Neuronal stem cell (in vitro differentiated cells): ENCODE measurements around the gene SLC25A11.

Source experiments
- DNase-seq: peaks from one replicate; pipeline ENCODE4 v3.0.0-alpha.2; 2013; ENCODE audit warnings: low spot score
- H2AFZ ChIP-seq: one replicate; pipeline ENCODE4 v1.6.1; 2013; ENCODE audit warnings: mild to moderate bottlenecking, low read length, inconsistent platforms
- H2AK5ac ChIP-seq: 2 replicates; pipeline ENCODE4 v1.6.1; 2013; ENCODE audit warnings: low read depth, mild to moderate bottlenecking, inconsistent platforms, low read length, moderate library complexity, mixed read lengths
- H2BK120ac ChIP-seq: 2 replicates; pipeline ENCODE4 v1.6.1; 2013; ENCODE audit warnings: low read depth, mild to moderate bottlenecking, inconsistent platforms, low read length, moderate library complexity, mixed read lengths
- H2BK12ac ChIP-seq: one replicate; pipeline ENCODE4 v1.6.1; 2013; ENCODE audit warnings: low read length, inconsistent platforms
- H2BK15ac ChIP-seq: 2 replicates; pipeline ENCODE4 v1.6.1; 2013; ENCODE audit warnings: mild to moderate bottlenecking, low read length, inconsistent platforms, mixed read lengths
- H2BK5ac ChIP-seq: one replicate; pipeline ENCODE4 v1.6.1; 2013; ENCODE audit warnings: inconsistent platforms, mild to moderate bottlenecking, low read length, moderate library complexity
- H3K14ac ChIP-seq: one replicate; pipeline ENCODE4 v1.6.1; 2013; ENCODE audit warnings: low read length, inconsistent platforms
- H3K18ac ChIP-seq: 2 replicates; pipeline ENCODE4 v1.6.1; 2013; ENCODE audit warnings: low read length, inconsistent platforms
- H3K23ac ChIP-seq: 2 replicates; pipeline ENCODE4 v1.6.1; 2013; ENCODE audit warnings: low read depth, mild to moderate bottlenecking, mixed read lengths, low read length, inconsistent platforms; ENCODE audit not compliant: poor library complexity
- H3K27ac ChIP-seq: replicated peaks from 3 replicates; pipeline ENCODE4 v1.5.1; 2013; ENCODE audit warnings: low read length, inconsistent platforms
- H3K27me3 ChIP-seq, 3 experiments: 2 replicates each; pipeline ENCODE4 v1.6.1; 2013; ENCODE audit warnings: low read length in 3 of 3, mild to moderate bottlenecking in 2 of 3, inconsistent platforms in 1 of 3, low read depth in 1 of 3, mixed read lengths in 1 of 3, moderate library complexity in 1 of 3; ENCODE audit not compliant: control insufficient read depth in 3 of 3, insufficient read depth in 3 of 3
- H3K36me3 ChIP-seq, 2 donors: replicated peaks in 1 of 2; 2 replicates each; pipeline ENCODE4 v1.6.1; 2013; ENCODE audit warnings: low read length in 2 of 2; ENCODE audit not compliant: control insufficient read depth in 2 of 2, insufficient read depth in 2 of 2
- H3K4ac ChIP-seq: 2 replicates; pipeline ENCODE4 v1.6.1; 2013; ENCODE audit warnings: inconsistent platforms, mild to moderate bottlenecking, low read length, moderate library complexity
- H3K4me1 ChIP-seq, 2 donors: 1 replicate in 1 of 2; 2 replicates in 1 of 2; pipeline ENCODE4 v1.6.1; 2013; ENCODE audit warnings: low read length in 2 of 2, low read depth in 1 of 2; ENCODE audit not compliant: control insufficient read depth in 2 of 2, insufficient read depth in 1 of 2
- H3K4me2 ChIP-seq: one replicate; pipeline ENCODE4 v1.6.1; 2013; ENCODE audit warnings: mild to moderate bottlenecking, low read length, inconsistent platforms; ENCODE audit not compliant: insufficient read depth, poor library complexity, severe bottlenecking
- H3K4me3 ChIP-seq, 2 donors: 2 replicates each; pipeline ENCODE4 v1.5.1; 2013; ENCODE audit warnings: low read length in 2 of 2, mild to moderate bottlenecking in 2 of 2, inconsistent platforms in 1 of 2, moderate library complexity in 1 of 2
- H3K79me1 ChIP-seq: one replicate; pipeline ENCODE4 v1.6.1; 2013; ENCODE audit warnings: low read depth, mild to moderate bottlenecking, inconsistent platforms, low read length, moderate library complexity
- H3K9ac ChIP-seq: one replicate; pipeline ENCODE4 v1.6.1; 2013; ENCODE audit warnings: mild to moderate bottlenecking, low read depth, low read length, inconsistent platforms; ENCODE audit not compliant: poor library complexity
- H3K9me3 ChIP-seq, 2 donors: replicated peaks in 1 of 2; 2 replicates each; pipeline versions ENCODE3 to v1.6.1; 2013; ENCODE audit warnings: low read length in 2 of 2, mild to moderate bottlenecking in 2 of 2, inconsistent platforms in 1 of 2, low read depth in 1 of 2, mixed read lengths in 1 of 2, moderate library complexity in 1 of 2; ENCODE audit not compliant: control insufficient read depth in 2 of 2, insufficient read depth in 1 of 2
- H4K8ac ChIP-seq: one replicate; pipeline ENCODE4 v1.6.1; 2013; ENCODE audit warnings: low read depth, mild to moderate bottlenecking, inconsistent platforms, low read length, moderate library complexity
- H4K91ac ChIP-seq: one replicate; pipeline ENCODE4 v1.6.1; 2013; ENCODE audit warnings: low read length, low read depth, mild to moderate bottlenecking, inconsistent platforms; ENCODE audit not compliant: poor library complexity
- WGBS, 2 donors: extraction: QIAGEN DNeasy Blood & Tissue Kit; methylation state at CpG; one replicate each; pipeline ENCODE4 v1.1.7; 2013; ENCODE audit warnings: missing lambda C conversion rate in 2 of 2, mixed read lengths in 1 of 2; ENCODE audit not compliant: insufficient read length in 2 of 2, insufficient replicate concordance in 1 of 2; ENCODE audit errors: extremely low coverage in 2 of 2; 5-methylcytosine and 5-hydroxymethylcytosine counted together

SLC25A11 gene

DNA sequence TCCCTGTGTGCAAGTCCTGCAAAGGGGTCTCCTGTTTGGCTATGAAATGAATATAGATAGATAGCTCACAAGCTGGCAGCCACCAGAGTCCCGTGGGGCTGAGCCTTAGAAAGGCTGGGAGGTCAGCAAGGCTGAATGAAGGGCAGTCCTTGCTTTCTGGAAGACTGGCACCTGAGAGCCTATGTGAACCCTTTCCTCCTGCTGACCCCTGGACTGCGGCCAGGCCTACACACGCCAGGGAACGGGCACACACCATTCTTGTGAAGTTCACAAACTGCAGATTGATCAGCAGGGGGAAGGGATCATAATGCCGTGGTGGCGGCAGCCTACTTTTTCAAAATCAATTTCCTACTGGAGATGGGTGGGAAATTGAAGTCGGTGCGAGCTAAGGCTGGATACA, 41.5 kb downstream of the SLC25A11 start:
- Histone ChIP-seq H3K18ac (no peak overlapping the region), H3K27ac (no peak overlapping the region), H3K4me3 (no peak overlapping the region), H2BK5ac (no peak overlapping the region), H3K36me3 (peaks cover 30 to 62% of the 10 kb centered on the region in 2 donors), H3K9ac (no peak overlapping the region), H3K14ac (no peak overlapping the region), H2BK120ac (peak overlapping the region; percentile 47), H4K91ac (no peak overlapping the region), H3K9me3 (no peaks in the 10 kb centered on the region), H2BK15ac (no peak overlapping the region), H3K23ac (no peak overlapping the region), H2AK5ac (no peak overlapping the region), H3K4me2 (no peak overlapping the region), H3K27me3 (peaks cover 0 to 3% (median 0%) of the 10 kb centered on the region in 3 experiments), H3K4me1 (peaks cover 0 to 1% of the 10 kb centered on the region in 2 donors), H2BK12ac (no peak overlapping the region), H3K4ac (no peak overlapping the region), H4K8ac (no peak overlapping the region), H3K79me1 (peaks cover 4% of the 10 kb centered on the region), H2AFZ (no peak overlapping the region)
- no peak for DNase-seq
- WGBS, 2 donors, result no CpG with 5 or more reads among the region's 8 CpGs

DNA sequence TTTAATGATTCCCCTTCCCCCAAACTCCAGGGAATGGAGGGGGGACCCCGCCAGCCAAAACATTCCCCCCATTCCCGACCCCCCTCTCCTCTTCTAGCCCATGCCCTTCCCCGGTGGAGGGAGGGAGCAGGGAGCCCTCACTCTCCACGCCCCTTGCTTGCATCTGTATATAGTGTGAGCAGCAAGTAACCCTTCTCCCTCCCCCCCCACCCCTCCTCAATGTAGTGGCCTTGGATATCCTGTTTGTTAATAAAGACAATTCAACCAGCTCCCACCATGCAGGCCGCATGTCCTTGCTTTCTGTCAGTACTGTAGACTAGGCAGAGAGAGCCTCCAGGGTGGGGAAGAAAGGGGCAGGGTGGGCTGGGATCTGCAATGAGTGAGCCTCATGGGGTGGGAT, 42.1 kb downstream of the SLC25A11 start:
- Histone ChIP-seq H2AK5ac (no peak overlapping the region), H2AFZ (no peak overlapping the region), H3K36me3 (peaks cover 35 to 67% of the 10 kb centered on the region in 2 donors), H3K27me3 (peaks cover 0 to 3% (median 0%) of the 10 kb centered on the region in 3 experiments), H4K91ac (no peak overlapping the region), H3K79me1 (peaks cover 4% of the 10 kb centered on the region), H3K4me2 (no peak overlapping the region), H3K4ac (no peak overlapping the region), H2BK5ac (no peak overlapping the region), H3K14ac (no peak overlapping the region), H2BK15ac (no peak overlapping the region), H3K9ac (no peak overlapping the region), H2BK120ac (no peak overlapping the region), H4K8ac (peak overlapping the region; percentile 43), H2BK12ac (no peak overlapping the region), H3K27ac (no peak overlapping the region), H3K4me3 (no peak overlapping the region), H3K23ac (no peak overlapping the region), H3K9me3 (no peaks in the 10 kb centered on the region), H3K18ac (no peak overlapping the region), H3K4me1 (no peaks in the 10 kb centered on the region)
- no peak for DNase-seq
- WGBS, 2 donors, result no CpG with 5 or more reads among the region's 5 CpGs

DNA sequence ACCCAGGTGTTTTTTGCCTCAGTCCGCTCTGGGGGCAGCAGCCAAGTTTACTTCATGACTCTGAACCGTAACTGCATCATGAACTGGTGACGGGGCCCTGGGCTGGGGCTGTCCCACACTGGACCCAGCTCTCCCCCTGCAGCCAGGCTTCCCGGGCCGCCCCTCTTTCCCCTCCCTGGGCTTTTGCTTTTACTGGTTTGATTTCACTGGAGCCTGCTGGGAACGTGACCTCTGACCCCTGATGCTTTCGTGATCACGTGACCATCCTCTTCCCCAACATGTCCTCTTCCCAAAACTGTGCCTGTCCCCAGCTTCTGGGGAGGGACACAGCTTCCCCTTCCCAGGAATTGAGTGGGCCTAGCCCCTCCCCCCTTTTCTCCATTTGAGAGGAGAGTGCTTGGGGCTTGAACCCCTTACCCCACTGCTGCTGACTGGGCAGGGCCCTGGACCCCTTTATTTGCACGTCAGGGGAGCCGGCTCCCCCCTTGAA, 42.6 kb downstream of the SLC25A11 start:
- H2BK120ac ChIP-seq, result no peak overlapping the region
- H3K9me3 ChIP-seq, result no peaks in the 10 kb centered on the region
- no peak overlapping the region for H3K18ac ChIP-seq
- H3K4ac ChIP-seq, result no peak overlapping the region
- H3K27me3 ChIP-seq, result peaks cover 0 to 3% (median 0%) of the 10 kb centered on the region in 3 experiments
- no peak for DNase-seq
- H2AK5ac ChIP-seq, result no peak overlapping the region
- peaks cover 36 to 72% of the 10 kb centered on the region in 2 donors for H3K36me3 ChIP-seq
- H2AFZ ChIP-seq, result no peak overlapping the region
- no peaks in the 10 kb centered on the region for H3K4me1 ChIP-seq
- H2BK15ac ChIP-seq, result no peak overlapping the region
- H2BK12ac ChIP-seq, result no peak overlapping the region
- no peak overlapping the region for H2BK5ac ChIP-seq
- peaks cover 6% of the 10 kb centered on the region for H3K79me1 ChIP-seq
- H3K9ac ChIP-seq, result no peak overlapping the region
- no peak overlapping the region for H3K14ac ChIP-seq
- no peak overlapping the region for H4K8ac ChIP-seq
- no peak overlapping the region for H3K4me2 ChIP-seq
- no peak overlapping the region for H3K4me3 ChIP-seq
- no peak overlapping the region for H4K91ac ChIP-seq
- no peak overlapping the region for H3K23ac ChIP-seq
- H3K27ac ChIP-seq, result no peak overlapping the region
- no CpG with 5 or more reads among the region's 10 CpGs for WGBS, 2 donors

DNA sequence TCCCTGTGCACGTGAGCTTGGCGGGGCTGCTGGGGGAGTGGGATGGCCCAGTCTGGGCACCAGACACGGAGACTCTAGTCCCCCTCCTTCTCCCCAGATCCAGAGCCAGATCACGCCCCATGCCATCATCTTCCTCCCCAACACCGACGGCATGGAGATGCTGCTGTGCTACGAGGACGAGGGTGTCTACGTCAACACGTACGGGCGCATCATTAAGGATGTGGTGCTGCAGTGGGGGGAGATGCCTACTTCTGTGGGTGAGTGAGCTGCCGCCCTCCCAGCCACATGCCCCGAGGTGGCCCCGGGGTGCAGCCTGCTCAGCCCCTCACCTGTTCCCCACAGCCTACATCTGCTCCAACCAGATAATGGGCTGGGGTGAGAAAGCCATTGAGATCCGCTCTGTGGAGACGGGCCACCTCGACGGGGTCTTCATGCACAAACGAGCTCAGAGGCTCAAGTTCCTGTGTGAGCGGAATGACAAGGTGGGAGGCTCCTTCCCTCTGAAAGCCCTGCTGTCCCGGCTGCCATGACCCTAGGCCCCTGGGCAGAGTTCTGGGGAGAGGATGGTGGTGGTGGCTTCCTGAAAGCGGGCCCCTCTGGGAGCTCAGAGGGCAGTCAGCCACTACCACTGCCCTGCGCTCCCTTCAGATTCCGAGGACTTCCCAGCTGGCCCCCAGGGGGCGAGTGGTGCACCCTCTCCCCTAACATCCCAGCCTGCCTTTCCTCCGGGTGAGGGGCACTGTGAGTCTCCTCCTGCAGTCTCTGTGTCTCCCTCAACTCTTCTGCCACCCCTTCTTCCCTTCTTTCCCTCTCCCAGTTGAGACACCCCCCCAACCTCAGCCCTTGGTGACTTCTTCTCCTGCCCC, 43.3 kb downstream of the SLC25A11 start:
- Histone ChIP-seq H3K4me2 (no peak overlapping the region), H3K4me1 (no peaks in the 10 kb centered on the region), H3K4ac (no peak overlapping the region), H4K91ac (no peak overlapping the region), H3K9me3 (no peaks in the 10 kb centered on the region), H3K14ac (no peak overlapping the region), H2BK15ac (no peak overlapping the region), H2BK5ac (no peak overlapping the region), H3K18ac (no peak overlapping the region), H3K36me3 (peaks cover 37 to 77% of the 10 kb centered on the region in 2 donors), H3K4me3 (no peak overlapping the region), H2BK120ac (no peak overlapping the region), H3K27me3 (peaks cover 0 to 3% (median 0%) of the 10 kb centered on the region in 3 experiments), H3K79me1 (peaks cover 6% of the 10 kb centered on the region), H3K23ac (peak overlapping the region; percentile 55), H3K27ac (no peak overlapping the region), H3K9ac (peak overlapping the region; percentile 60), H2BK12ac (peak overlapping the region; percentile 22), H2AFZ (no peak overlapping the region), H2AK5ac (no peak overlapping the region), H4K8ac (peak overlapping the region; percentile 82)
- no CpG with 5 or more reads among the region's 27 CpGs for WGBS, 2 donors
- no peak for DNase-seq
